DND-41 (cell line): ENCODE results near the gene DNAAF5.

Source experiments
- EZH2 ChIP-seq: IDR thresholded peaks from 3 replicates; pipeline ENCODE4 v1.6.1; 2012; ENCODE audit warnings: borderline replicate concordance, low read depth, mild to moderate bottlenecking, moderate library complexity, low read length, inconsistent platforms; ENCODE audit not compliant: severe bottlenecking
- TF ChIP-seq, protein P1 (sequence below): IDR thresholded peaks from 2 replicates; pipeline ENCODE4 v1.5.1; 2012; ENCODE audit warnings: borderline replicate concordance, low read length, moderate library complexity, mild to moderate bottlenecking; ENCODE audit not compliant: poor library complexity, severe bottlenecking; ENCODE audit errors: extremely low read depth

DNA sequence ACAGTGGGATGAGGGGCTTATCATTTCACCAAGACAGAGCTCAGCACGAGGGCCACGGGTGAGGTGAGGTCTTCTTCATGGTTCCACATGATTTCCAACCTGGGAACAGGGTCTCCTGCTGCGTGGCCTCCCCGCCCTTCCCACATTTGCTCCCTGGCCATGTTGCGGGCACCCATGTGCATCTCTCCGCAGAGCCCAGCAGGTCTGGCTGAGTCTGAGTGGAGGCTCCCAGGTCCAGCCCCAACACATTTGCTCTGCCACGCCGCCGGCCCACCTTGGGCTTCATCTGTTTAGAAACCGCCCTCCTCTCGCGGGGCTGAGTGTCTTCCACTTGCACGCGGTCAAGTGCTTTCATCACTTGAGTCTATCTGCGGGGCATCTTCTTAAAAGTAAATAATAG lies 15.4 kb downstream of the DNAAF5 start:
- TF ChIP-seq, protein P1, sequence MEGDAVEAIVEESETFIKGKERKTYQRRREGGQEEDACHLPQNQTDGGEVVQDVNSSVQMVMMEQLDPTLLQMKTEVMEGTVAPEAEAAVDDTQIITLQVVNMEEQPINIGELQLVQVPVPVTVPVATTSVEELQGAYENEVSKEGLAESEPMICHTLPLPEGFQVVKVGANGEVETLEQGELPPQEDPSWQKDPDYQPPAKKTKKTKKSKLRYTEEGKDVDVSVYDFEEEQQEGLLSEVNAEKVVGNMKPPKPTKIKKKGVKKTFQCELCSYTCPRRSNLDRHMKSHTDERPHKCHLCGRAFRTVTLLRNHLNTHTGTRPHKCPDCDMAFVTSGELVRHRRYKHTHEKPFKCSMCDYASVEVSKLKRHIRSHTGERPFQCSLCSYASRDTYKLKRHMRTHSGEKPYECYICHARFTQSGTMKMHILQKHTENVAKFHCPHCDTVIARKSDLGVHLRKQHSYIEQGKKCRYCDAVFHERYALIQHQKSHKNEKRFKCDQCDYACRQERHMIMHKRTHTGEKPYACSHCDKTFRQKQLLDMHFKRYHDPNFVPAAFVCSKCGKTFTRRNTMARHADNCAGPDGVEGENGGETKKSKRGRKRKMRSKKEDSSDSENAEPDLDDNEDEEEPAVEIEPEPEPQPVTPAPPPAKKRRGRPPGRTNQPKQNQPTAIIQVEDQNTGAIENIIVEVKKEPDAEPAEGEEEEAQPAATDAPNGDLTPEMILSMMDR: no peak
- TF ChIP-seq EZH2: no peak
